Brain microvascular endothelial cell (primary cell): ENCODE data around the gene CDA.

ENCODE experiments used
- DNase-seq: peaks from one replicate; pipeline ENCODE4 v3.0.0-alpha.2; 2020
- H3K27ac ChIP-seq: fragments of 250-450 bp; sonication (Bioruptor Pico); 2 replicates; pipeline ENCODE4 v1.5.1; 2020; ENCODE audit warnings: mild to moderate bottlenecking, moderate library complexity
- H3K27me3 ChIP-seq: fragments of 250-450 bp; sonication (Bioruptor Pico); replicated peaks from 2 replicates; pipeline ENCODE4 v1.5.1; 2020; ENCODE audit warnings: mild to moderate bottlenecking
- H3K36me3 ChIP-seq: fragments of 250-450 bp; sonication (Bioruptor Pico); replicated peaks from 2 replicates; pipeline ENCODE4 v1.5.1; 2020; ENCODE audit warnings: mild to moderate bottlenecking
- H3K4me3 ChIP-seq: 2 replicates; pipeline ENCODE4 v1.5.1; 2011; ENCODE audit warnings: low read depth, mild to moderate bottlenecking, control low read depth, low read length, moderate library complexity
- in situ Hi-C: cut with HindIII; loops from 2 replicates; pipeline ENCODE4 v1.10.0; 2017; ENCODE audit warnings: low sequenced_read_pairs, low pct_ligation_motif_present
- TF ChIP-seq, protein P1 (sequence below): IDR thresholded peaks from 2 replicates; pipeline ENCODE4 v1.5.1; 2011; ENCODE audit warnings: low read depth, mild to moderate bottlenecking, moderate library complexity, low read length, control low read depth, inconsistent platforms; ENCODE audit errors: missing control alignments

Gene CDA

DNA sequence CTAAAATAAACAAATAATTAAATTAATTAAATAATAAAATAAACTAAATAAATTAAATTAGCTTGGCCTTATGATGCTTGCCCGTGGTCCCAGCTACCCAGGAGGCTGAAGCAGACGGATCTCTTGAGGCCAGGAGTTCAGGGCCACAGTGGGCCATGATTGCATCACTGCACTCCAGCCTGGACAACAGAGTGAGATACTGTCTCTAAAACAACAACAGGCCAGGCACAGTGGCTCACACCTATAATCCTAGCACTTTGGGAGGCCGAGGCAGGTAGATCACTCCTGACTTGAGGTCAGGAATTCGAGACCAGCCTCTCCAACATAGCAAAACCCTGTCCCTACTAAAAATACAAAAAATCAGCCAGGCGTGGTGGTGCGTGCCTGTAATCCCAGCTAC lies 32.1 kb downstream of the CDA start:
- in situ Hi-C loops = no loop called here
- no peaks in the 10 kb centered on the region for H3K27me3 ChIP-seq
- H3K4me3 ChIP-seq = no peak overlapping the region
- TF ChIP-seq, protein P1, sequence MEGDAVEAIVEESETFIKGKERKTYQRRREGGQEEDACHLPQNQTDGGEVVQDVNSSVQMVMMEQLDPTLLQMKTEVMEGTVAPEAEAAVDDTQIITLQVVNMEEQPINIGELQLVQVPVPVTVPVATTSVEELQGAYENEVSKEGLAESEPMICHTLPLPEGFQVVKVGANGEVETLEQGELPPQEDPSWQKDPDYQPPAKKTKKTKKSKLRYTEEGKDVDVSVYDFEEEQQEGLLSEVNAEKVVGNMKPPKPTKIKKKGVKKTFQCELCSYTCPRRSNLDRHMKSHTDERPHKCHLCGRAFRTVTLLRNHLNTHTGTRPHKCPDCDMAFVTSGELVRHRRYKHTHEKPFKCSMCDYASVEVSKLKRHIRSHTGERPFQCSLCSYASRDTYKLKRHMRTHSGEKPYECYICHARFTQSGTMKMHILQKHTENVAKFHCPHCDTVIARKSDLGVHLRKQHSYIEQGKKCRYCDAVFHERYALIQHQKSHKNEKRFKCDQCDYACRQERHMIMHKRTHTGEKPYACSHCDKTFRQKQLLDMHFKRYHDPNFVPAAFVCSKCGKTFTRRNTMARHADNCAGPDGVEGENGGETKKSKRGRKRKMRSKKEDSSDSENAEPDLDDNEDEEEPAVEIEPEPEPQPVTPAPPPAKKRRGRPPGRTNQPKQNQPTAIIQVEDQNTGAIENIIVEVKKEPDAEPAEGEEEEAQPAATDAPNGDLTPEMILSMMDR = no peak
- DNase-seq = no peak
- H3K36me3 ChIP-seq = no peaks in the 10 kb centered on the region
- H3K27ac ChIP-seq = no peak overlapping the region

DNA sequence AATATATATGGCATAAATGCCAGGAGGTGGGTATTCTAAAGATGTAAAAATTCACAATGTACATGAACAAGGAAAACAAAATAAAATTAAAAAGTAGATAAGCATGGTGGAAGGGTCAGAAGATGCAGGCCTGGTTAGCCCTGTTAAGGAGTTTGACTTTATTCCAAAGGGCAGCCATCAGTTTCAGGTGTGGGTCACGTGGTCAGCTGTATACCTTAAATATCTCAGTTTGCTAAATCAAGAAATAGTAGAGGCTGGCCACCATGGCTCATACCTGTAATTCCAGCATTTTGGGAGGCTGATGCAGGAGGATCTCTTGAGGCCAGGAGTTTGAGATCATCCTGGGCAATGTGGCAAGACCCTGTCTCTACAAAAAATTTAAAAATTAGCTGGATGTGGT lies 35.8 kb downstream of the CDA start:
- TF ChIP-seq, protein P1 = no peak
- Histone ChIP-seq H3K27me3 (no peaks in the 10 kb centered on the region), H3K36me3 (no peaks in the 10 kb centered on the region), H3K4me3 (no peak overlapping the region), H3K27ac (no peak overlapping the region)
- no peak for DNase-seq
- in situ Hi-C loops = no loop called here

DNA sequence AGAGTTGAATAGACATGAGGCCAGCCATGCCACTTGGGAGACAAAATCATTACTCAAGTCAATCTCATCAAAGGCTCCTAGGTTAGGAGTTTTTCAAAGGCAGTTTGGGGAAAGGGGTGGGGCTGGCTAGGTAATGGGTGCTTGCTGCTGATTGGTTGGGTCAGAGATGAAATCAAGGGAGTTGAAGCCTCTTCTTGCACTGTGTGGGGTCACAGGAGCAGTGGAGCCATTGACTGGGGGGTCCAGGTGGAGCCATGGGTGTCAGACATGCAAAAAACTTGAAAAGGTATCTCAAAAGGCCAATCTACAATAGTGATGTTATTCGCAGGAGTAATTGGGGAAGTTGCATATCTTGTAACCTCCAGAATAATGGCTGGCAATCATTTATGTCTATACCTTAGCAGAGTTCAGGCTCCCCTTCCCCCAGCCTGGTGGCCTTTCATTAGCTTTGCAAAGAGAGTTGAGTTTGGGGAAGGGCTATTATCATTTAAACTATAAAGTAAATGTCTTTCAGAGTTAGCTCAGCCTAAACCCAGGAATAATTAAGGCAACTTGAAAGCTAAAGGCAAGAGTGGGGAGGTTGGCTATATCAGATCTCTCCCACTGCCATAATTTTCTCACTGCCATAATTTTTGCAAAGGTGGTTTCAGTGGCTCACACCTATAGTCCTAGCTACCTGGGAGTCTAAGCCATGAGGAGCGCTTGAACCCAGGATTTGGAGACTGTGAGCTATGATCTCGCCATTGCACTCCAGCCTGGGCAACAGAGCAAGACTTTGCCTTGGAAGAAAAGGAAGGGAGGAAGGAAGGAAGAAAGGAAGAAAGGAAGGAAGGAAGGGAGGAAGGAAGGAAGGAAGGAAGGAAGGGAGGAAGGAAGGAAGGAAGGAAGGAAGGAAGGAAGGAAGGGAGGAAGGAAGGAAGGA lies 36.5 kb downstream of the CDA start:
- TF ChIP-seq, protein P1 = no peak
- in situ Hi-C loops = no loop called here
- H3K4me3 ChIP-seq = no peak overlapping the region
- H3K36me3 ChIP-seq = no peaks in the 10 kb centered on the region
- DNase-seq = no peak
- no peaks in the 10 kb centered on the region for H3K27me3 ChIP-seq
- no peak overlapping the region for H3K27ac ChIP-seq

DNA sequence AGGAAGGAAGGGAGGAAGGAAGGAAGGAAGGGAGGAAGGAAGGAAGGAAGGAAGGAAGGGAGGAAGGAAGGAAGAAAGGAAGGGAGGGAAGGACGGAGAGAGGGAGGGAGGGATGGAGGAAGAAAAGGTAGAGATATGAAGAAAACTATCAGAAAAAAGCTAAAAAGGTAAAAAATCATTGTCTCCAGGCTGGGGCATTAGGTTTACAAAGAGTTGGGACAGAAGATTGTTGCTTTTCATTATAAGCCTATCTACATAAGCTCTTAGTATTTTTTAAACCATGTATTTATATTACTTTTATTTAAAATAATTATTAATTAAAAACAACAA lies 37.2 kb downstream of the CDA start:
- Histone ChIP-seq H3K36me3 (no peaks in the 10 kb centered on the region), H3K4me3 (no peak overlapping the region), H3K27me3 (no peaks in the 10 kb centered on the region), H3K27ac (no peak overlapping the region)
- TF ChIP-seq, protein P1 = no peak
- DNase-seq = no peak
- in situ Hi-C loops = no loop called here

DNA sequence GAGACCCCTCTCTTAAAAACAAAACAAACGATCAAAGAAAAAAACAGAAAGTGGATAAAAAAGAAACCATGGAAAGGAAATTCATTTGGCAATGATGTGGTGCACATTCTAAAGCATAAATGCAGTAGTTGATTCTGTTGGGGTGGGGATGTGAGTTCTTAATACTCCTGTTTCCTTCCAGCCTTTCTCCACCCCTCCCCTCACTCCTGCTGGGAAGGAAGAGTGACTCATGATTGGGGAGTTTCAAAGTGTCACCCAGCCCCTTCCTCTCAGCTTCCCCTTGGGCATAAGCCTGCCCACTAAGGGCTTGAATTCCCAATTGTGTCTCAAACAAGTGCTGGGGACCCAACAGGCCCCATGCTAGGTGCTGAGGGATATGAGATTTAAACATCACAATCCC lies 37.6 kb downstream of the CDA start:
- H3K36me3 ChIP-seq = no peaks in the 10 kb centered on the region
- TF ChIP-seq, protein P1 = no peak
- no peak for DNase-seq
- H3K27ac ChIP-seq = no peak overlapping the region
- in situ Hi-C loops = no loop called here
- H3K4me3 ChIP-seq = no peak overlapping the region
- no peaks in the 10 kb centered on the region for H3K27me3 ChIP-seq

DNA sequence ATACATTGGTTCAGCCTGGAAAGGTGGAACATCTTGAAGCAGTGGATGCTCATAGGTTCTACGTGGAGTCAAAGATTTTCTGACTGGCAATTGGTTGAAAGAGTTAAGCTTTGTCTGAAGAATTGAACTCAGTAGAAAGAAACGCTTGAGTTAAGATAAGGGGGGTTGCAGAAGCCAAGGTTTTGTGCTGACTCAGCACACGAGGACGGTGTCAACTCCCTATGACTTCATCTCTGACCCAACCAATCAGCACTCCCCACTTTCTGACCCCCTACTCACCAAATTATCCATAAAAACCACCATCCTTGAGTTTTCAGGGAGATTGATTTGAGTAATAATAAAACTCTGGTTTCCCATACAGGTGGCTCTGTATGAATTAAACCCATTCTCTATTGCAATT lies 41.8 kb downstream of the CDA start:
- Histone ChIP-seq H3K27ac (no peak overlapping the region), H3K27me3 (no peaks in the 10 kb centered on the region), H3K36me3 (no peaks in the 10 kb centered on the region), H3K4me3 (no peak overlapping the region)
- TF ChIP-seq, protein P1 = no peak
- in situ Hi-C loops = no loop called here
- no peak for DNase-seq
